Large intestine (tissue), 3 donors: ENCODE measurements around the gene CDKN2B. TPM values are rescaled to one million over a fixed set of nuclear protein-coding genes. Genes with fewer than 3 reads are reported as not detected.

Experiments
- DNase-seq, 2 donors: peaks; one replicate each; pipeline versions ENCODE4 v3.0.0 to v3.0.0-alpha.2; 2013
- H3K27ac ChIP-seq: one replicate; pipeline ENCODE4 v1.5.1; 2013; ENCODE audit warnings: low read length
- H3K27me3 ChIP-seq: 2 replicates; pipeline ENCODE4 v1.6.1; 2013; ENCODE audit warnings: low read length; ENCODE audit not compliant: control insufficient read depth, insufficient read depth
- H3K36me3 ChIP-seq: 2 replicates; pipeline ENCODE4 v1.6.1; 2013; ENCODE audit warnings: low read length; ENCODE audit not compliant: control insufficient read depth, insufficient read depth
- H3K4me1 ChIP-seq: one replicate; pipeline ENCODE4 v1.6.1; 2013; ENCODE audit warnings: low read length; ENCODE audit not compliant: control insufficient read depth, insufficient read depth
- H3K4me3 ChIP-seq: one replicate; pipeline ENCODE4 v1.5.1; 2013; ENCODE audit warnings: low read length
- H3K9me3 ChIP-seq: one replicate; pipeline ENCODE4 v1.6.1; 2013; ENCODE audit warnings: mild to moderate bottlenecking, low read depth, low read length, moderate library complexity; ENCODE audit not compliant: control insufficient read depth
- WGBS: methylation state at CpG from one replicate; pipeline ENCODE4 v1.1.5; 2013; ENCODE audit warnings: low lambda C conversion rate; ENCODE audit not compliant: insufficient coverage; 5-methylcytosine and 5-hydroxymethylcytosine counted together
- polyA plus RNA-seq: library from polyadenylated mRNA; unstranded; fragments of 120-200 nt; gene quantifications from one replicate; pipeline ENCODE4 v1.2.1, GENCODE V29; 2013

The CDKN2B gene
- polyA plus RNA-seq, 1 donor, result 21.7 TPM

DNA sequence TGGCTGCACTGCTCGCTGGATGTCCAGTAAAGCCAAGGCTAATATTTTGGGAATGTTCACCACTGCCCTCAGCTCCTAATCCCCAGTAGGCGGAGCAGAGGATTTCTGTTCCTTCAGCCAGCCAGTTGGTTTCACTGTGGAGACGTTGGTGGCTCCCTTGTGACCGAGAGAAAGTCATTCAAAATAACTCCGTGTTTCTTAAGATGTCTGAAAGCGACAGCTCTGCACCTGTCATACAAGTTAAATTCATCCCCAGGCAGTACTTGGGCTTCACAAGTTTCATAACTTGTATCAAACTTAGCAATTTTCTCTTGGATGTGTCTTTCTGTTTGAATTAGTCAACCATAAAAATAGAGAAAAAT, 382 bp upstream of the CDKN2B start:
- DNase-seq, result no peak
- peaks cover 53% of the 10 kb centered on the region for H3K27me3 ChIP-seq
- H3K4me3 ChIP-seq, result peak overlapping the region; percentile 87
- H3K36me3 ChIP-seq, result no peaks in the 10 kb centered on the region
- peaks cover 9% of the 10 kb centered on the region for H3K9me3 ChIP-seq
- no CpG with 5 or more reads among the region's 6 CpGs for WGBS
- H3K27ac ChIP-seq, result no peak overlapping the region
- H3K4me1 ChIP-seq, result no peaks in the 10 kb centered on the region

DNA sequence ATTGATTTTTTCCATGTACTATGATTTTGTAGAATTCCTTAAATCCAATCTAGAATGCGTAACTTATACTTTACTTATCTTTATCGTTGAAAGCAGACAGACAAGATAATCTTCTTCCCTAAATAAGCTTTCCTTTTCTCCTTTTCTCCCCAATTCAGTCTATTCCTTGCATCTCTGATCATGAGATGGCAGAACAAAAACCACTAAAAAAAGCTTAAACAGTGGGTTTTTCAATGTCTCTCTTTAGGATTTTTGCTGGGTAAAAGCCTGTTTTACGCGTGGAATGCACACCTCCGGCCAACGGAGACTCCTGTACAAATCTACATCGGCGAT, 755 bp downstream of the CDKN2B start:
- Histone ChIP-seq H3K27me3 (peaks cover 54% of the 10 kb centered on the region), H3K4me3 (peak overlapping the region; percentile 87), H3K36me3 (no peaks in the 10 kb centered on the region), H3K27ac (peak overlapping the region; percentile 44), H3K4me1 (no peaks in the 10 kb centered on the region), H3K9me3 (peaks cover 9% of the 10 kb centered on the region)
- DNase-seq, result no peak
- 6% methylated on average over 2 of the region's 8 CpGs for WGBS

DNA sequence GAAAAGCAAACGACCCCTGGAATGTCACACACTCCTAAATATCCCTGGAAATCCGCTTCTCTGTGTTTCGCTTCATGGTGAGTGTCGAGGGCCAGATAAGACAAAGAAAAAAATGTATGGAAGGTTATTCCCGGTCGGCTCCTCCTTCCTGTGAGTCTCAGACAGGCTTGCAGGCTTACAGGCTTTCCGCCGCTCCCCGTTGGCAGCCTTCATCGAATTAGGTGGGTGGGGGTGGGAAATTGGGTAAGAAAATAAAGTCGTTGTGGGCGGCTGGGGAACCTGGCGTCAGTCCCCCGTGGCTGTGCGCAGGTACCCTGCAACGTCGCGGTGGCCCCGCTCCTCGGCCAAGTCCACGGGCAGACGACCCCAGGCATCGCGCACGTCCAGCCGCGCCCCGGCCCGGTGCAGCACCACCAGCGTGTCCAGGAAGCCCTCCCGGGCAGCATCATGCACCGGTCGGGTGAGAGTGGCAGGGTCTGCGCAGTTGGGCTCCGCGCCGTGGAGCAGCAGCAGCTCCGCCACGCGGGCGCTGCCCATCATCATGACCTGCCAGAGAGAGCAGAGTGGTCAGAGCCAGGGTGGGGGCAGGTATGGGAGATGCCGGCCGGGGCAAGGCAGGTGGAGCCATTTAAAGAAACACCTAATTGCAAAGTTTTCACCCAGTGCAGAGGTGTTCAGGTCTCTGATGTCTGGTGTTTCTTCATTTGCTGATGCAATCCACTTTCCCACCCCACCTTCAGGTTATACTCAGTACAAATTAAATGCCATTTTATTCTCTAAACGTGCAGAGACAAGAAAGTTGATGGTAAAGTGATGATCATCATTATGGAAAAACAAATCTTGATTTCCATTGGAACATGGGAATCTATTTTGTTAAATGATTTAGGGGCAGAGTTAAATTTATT, 3.2 kb downstream of the CDKN2B start:
- peaks cover 51% of the 10 kb centered on the region for H3K27me3 ChIP-seq
- no peaks in the 10 kb centered on the region for H3K36me3 ChIP-seq
- peaks cover 9% of the 10 kb centered on the region for H3K9me3 ChIP-seq
- H3K4me3 ChIP-seq, result no peak overlapping the region
- H3K27ac ChIP-seq, result no peak overlapping the region
- no CpG with 5 or more reads among the region's 44 CpGs for WGBS
- no peaks in the 10 kb centered on the region for H3K4me1 ChIP-seq
- DNase-seq, result peak; percentile 15 to 52

DNA sequence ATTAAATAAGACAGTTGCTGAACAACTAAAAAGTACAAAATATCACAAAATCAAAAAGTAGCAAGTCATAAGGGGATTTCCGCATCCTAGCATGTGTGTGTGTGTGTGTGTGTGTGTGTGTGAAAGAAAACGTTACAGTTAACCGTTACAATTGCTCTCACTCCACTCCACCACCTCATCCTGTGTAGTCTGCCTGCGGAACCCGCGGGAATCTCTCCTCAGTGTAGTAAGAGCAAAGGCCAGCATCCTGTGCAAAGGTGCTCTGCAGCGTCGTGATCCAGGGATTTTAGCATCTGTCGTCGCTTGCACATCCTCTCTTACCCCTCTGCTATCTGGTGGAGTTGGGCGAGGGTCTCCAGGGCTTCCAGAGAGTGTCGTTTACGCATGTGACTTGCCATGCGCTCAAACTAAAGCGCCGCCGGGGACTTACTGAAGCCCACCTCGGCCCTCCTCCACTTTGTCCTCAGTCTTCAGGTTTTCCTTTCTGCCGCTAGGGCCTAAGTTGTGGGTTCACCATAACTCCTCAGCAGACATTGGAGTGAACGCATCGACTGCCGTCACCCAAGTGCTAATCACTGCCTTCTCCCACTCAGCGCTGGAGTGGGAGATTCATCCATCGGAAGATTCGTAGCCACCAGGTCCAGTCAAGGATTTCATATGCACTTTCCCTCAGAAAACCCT, 3.9 kb downstream of the CDKN2B start:
- no peaks in the 10 kb centered on the region for H3K36me3 ChIP-seq
- peak in 1 of 2 donors; percentile 26 for DNase-seq
- no peak overlapping the region for H3K27ac ChIP-seq
- no peaks in the 10 kb centered on the region for H3K4me1 ChIP-seq
- H3K27me3 ChIP-seq, result peaks cover 54% of the 10 kb centered on the region
- no CpG with 5 or more reads among the region's 25 CpGs for WGBS
- no peak overlapping the region for H3K4me3 ChIP-seq
- H3K9me3 ChIP-seq, result peaks cover 9% of the 10 kb centered on the region

DNA sequence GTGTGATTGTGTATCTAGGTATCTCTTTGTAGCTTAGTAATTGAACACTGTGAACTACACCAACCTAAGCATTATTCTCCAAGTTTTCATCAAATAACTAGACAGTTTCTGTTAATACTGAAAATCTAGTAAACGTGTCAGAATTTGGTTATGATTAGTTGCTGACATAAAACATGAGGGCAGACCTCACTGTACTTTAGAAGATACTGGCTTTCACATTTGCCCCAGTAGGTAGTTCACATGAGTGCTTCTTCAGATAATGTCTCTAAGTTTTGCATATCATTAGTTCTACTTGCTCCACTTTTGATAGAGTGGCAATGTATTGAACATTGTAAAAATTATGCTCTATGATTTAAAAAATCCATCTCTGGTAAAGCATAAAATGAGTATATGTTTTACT, 7.1 kb downstream of the CDKN2B start:
- DNase-seq, result no peak
- Histone ChIP-seq H3K27ac (no peak overlapping the region), H3K27me3 (peaks cover 62% of the 10 kb centered on the region), H3K4me1 (no peaks in the 10 kb centered on the region), H3K4me3 (no peak overlapping the region), H3K36me3 (no peaks in the 10 kb centered on the region), H3K9me3 (peaks cover 3% of the 10 kb centered on the region)
- 33% methylated on average over 1 of the region's 1 CpG for WGBS

DNA sequence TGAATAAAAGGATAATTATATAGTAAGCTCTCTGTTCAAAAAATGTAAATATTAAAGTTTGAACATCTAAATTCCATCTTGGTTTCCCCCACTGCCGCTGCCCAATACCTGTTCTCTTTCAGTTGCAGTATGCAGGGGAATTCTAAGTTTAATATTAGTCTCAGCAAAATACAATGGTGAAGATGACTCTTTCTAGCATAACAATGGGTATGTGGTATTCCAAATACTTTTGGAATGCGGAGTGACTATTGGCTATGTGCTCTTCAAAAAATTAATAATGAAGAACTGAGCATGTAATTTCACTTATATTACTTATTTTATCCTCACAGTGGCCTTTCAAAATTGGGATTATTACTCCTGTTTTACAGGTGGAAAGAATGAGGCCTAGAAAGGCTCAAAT, 11.1 kb downstream of the CDKN2B start:
- Histone ChIP-seq H3K4me3 (no peak overlapping the region), H3K9me3 (peaks cover 3% of the 10 kb centered on the region), H3K27me3 (peaks cover 72% of the 10 kb centered on the region), H3K27ac (no peak overlapping the region), H3K36me3 (no peaks in the 10 kb centered on the region), H3K4me1 (peaks cover 13% of the 10 kb centered on the region)
- WGBS, result no CpG with 5 or more reads among the region's 2 CpGs
- no peak for DNase-seq

DNA sequence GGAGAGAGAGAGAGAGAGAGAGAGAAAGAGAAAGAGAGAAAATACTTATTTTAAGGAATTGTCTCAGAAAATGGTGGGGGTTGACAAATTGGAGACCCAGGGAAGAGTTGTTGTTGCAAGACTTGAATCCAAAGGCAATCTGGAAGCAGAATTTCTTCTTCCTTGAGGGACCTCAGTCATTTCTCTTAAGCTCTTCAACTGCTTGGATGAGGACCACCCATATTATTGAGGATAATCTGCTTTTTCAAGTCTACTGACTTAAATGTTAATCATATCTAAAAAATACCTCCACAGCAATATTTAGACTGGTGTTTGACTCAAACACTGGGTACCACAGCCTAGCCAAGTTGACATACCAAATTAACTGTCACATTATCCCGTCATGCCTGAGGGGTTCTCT, 11.6 kb downstream of the CDKN2B start:
- peaks cover 13% of the 10 kb centered on the region for H3K4me1 ChIP-seq
- 40% methylated on average over 1 of the region's 1 CpG for WGBS
- H3K27ac ChIP-seq, result no peak overlapping the region
- peaks cover 75% of the 10 kb centered on the region for H3K27me3 ChIP-seq
- no peak overlapping the region for H3K4me3 ChIP-seq
- H3K36me3 ChIP-seq, result no peaks in the 10 kb centered on the region
- DNase-seq, result no peak
- peaks cover 3% of the 10 kb centered on the region for H3K9me3 ChIP-seq

DNA sequence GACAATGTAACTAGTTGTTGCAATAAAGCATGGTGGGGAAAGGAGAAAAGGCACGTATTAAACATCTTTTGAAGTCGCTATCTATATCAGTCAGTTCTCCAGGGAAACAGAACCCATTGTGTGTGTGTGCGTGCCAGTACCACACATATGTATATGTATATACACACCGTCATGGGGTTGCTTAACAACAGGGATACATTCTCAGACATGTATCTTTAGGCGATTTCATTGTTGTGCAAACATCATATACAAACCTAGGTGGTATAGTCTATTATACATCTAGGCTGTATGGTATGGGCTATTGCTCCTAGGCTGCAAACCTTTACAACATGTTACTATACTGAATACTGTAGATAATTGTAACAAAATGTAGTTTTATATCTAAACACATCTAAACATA, 12.2 kb downstream of the CDKN2B start:
- no peak for DNase-seq
- Histone ChIP-seq H3K4me3 (no peak overlapping the region), H3K27ac (no peak overlapping the region), H3K36me3 (no peaks in the 10 kb centered on the region), H3K27me3 (peaks cover 75% of the 10 kb centered on the region), H3K9me3 (peaks cover 3% of the 10 kb centered on the region), H3K4me1 (peaks cover 13% of the 10 kb centered on the region)
- WGBS, result no CpG with 5 or more reads among the region's 5 CpGs

DNA sequence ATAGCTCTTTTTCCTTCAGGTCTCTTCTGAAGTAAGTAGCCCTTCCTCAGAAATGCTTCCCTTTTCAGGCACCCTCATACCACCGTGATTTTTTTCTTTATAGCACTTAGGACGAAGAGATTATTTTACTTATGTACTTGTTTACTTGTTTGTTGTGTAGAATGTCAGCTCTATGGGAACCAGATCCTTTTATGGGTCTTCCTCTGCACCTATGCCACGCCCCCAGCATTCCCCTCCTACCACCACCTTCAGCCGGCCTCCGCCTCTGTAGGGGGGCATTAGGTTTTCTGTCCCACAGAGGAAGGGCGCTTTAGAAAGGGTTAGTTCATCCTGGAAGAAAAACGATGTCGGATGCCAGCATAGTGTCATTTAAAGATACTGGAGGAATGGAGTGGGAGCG, 12.7 kb downstream of the CDKN2B start:
- H3K27me3 ChIP-seq, result peaks cover 76% of the 10 kb centered on the region
- H3K27ac ChIP-seq, result no peak overlapping the region
- peaks cover 3% of the 10 kb centered on the region for H3K9me3 ChIP-seq
- no peaks in the 10 kb centered on the region for H3K36me3 ChIP-seq
- no peak for DNase-seq
- peaks cover 13% of the 10 kb centered on the region for H3K4me1 ChIP-seq
- no peak overlapping the region for H3K4me3 ChIP-seq
- 13% methylated on average over 3 of the region's 9 CpGs for WGBS

DNA sequence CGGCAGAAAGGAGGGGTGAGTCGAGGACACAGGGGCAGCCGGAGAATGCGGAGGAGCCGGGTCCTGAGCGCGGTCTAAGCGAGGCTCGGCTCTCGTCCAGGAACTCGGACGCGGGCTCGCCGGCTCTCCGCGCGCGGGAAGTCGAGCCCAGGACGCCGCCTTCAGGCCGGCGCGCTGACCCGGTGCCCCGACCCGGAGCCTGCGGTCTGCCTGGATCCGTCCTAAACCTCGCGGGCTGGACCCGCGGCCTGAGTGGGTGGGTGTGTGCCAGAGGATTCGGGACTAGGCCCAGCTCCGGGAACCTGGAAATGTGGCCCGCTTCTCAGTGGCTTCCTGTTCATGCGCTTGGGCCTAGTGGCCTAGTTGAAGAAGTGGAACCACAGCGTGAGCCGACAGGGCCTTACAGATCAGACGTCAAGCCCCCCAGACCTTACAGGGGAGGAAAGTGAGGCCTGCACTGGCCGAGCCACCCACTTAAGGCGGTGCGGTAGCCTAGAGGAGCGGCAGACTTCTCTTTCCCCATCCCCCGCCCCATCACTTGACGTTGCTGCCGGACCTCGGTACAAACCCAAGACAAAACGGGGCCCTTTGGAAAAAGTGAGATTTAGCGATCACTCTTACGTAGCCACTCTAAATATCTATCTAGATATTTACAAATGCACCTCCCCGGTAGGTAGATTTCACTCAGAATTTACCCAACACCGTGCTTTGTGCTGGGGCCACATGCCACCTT, 13.3 kb downstream of the CDKN2B start:
- H3K9me3 ChIP-seq, result peaks cover 3% of the 10 kb centered on the region
- WGBS, result 0% methylated on average over 1 of the region's 54 CpGs
- peak overlapping the region; percentile 50 for H3K4me3 ChIP-seq
- no peak overlapping the region for H3K27ac ChIP-seq
- no peaks in the 10 kb centered on the region for H3K36me3 ChIP-seq
- H3K4me1 ChIP-seq, result peaks cover 13% of the 10 kb centered on the region
- peak in 1 of 2 donors; percentile 58 for DNase-seq
- H3K27me3 ChIP-seq, result peaks cover 78% of the 10 kb centered on the region
